K562 (cell line): ENCODE results near the gene CDX1.
A peak's percentile ranks its signal among the peaks of the same experiment; 100 is the strongest.

ENCODE experiments used
- EGR1 ChIP-seq: fragments of 450-650 bp; conservative IDR thresholded peaks from 2 replicates; pipeline ENCODE4 v1.6.1; 2017; ENCODE audit warnings: mild to moderate bottlenecking
- MAFK ChIP-seq: IDR thresholded peaks from 2 replicates; pipeline ENCODE4 v1.6.1; 2011; ENCODE audit warnings: low read length, improper control_type of control experiment
- NFIC ChIP-seq: fragments of 450-650 bp; IDR thresholded peaks from 2 replicates; pipeline ENCODE4 v1.6.1; 2017; ENCODE audit warnings: mild to moderate bottlenecking, inconsistent platforms
- RNF2 ChIP-seq: sonication (generic); IDR thresholded peaks from 2 replicates; pipeline ENCODE4 v1.6.1; 2016
- ZNF274 ChIP-seq: IDR thresholded peaks from 2 replicates; pipeline ENCODE4 v1.6.1; 2011; ENCODE audit warnings: low read depth, mild to moderate bottlenecking, low read length, moderate library complexity, borderline replicate concordance
- ZNF644 ChIP-seq: fragments of 200-800 bp; sonication (Bioruptor generic); IDR thresholded peaks from 2 replicates; pipeline ENCODE4 v1.6.1; 2016; ENCODE audit warnings: low read depth, missing genetic modification characterization, missing compliant biosample characterization
- TF ChIP-seq, protein P1 (sequence below): sonication (generic); formaldehyde crosslinking; IDR thresholded peaks from 2 replicates; pipeline ENCODE4 v1.8.0; 2022; ENCODE audit warnings: mild to moderate bottlenecking, missing genetic modification reagents, borderline replicate concordance
- TF ChIP-seq, protein P2 (sequence below), 3 experiments: IDR thresholded peaks in 2 of 3; conservative IDR thresholded peaks in 1 of 3; 2 replicates each; pipeline ENCODE4 v1.5.1; 2011 to 2012; ENCODE audit warnings: low read length in 3 of 3, mild to moderate bottlenecking in 3 of 3, control low read depth in 2 of 3, improper control_type of control experiment in 1 of 3, inconsistent platforms in 1 of 3, low read depth in 1 of 3, mixed read lengths in 1 of 3, moderate library complexity in 1 of 3; ENCODE audit not compliant: insufficient read depth in 2 of 3

DNA sequence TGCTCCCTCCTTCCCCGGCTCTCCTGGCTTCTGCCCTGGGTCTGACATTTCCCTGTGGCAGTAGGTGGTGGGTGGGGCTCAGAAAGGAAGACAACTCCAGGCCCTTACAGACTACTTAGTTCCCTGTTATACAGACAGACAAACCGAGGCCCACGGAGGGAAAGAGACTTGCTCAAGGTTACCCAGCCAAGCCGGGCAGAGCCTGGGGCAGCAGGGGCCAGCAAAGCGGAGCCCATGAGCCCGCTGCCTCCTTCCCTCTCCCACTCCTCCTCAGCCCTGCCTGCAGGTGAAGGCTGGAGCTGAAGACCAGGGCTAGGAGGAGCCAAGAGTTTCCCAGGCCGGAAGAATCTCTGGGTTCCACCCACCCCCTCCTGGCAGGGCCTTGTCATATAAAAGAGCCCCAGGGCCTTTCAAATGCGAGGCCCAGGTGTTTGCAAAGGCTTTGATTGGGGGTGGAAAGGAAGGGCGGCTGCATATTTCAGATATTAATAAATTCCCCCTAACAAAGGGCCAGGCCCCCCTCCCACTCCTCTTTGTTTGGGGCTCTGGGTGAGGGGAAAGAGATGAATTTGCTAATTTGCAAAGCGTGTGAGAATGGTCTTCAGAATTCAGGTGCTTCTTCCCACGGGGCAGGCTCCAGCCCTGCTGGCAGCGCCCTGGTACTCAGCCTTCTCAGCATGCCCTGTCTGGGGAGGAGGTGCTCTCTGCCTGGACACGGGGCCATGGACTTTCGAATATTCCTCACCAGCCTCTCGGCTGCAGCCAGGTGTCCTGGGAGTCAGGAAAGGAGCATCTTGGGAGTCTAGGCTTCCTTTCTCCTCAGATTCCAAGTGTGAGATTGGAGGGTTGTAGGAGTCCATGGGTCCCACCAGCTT is 44.8 kb downstream of the CDX1 start:
- TF ChIP-seq RNF2, result no peak
- no peak for TF ChIP-seq EGR1
- TF ChIP-seq, protein P1, sequence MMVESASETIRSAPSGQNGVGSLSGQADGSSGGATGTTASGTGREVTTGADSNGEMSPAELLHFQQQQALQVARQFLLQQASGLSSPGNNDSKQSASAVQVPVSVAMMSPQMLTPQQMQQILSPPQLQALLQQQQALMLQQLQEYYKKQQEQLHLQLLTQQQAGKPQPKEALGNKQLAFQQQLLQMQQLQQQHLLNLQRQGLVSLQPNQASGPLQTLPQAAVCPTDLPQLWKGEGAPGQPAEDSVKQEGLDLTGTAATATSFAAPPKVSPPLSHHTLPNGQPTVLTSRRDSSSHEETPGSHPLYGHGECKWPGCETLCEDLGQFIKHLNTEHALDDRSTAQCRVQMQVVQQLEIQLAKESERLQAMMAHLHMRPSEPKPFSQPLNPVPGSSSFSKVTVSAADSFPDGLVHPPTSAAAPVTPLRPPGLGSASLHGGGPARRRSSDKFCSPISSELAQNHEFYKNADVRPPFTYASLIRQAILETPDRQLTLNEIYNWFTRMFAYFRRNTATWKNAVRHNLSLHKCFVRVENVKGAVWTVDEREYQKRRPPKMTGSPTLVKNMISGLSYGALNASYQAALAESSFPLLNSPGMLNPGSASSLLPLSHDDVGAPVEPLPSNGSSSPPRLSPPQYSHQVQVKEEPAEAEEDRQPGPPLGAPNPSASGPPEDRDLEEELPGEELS (CRISPR knock-in tag), result no peak
- no peak for TF ChIP-seq ZNF274
- no peak for TF ChIP-seq NFIC
- no peak for TF ChIP-seq ZNF644 (tag)
- TF ChIP-seq, protein P2, sequence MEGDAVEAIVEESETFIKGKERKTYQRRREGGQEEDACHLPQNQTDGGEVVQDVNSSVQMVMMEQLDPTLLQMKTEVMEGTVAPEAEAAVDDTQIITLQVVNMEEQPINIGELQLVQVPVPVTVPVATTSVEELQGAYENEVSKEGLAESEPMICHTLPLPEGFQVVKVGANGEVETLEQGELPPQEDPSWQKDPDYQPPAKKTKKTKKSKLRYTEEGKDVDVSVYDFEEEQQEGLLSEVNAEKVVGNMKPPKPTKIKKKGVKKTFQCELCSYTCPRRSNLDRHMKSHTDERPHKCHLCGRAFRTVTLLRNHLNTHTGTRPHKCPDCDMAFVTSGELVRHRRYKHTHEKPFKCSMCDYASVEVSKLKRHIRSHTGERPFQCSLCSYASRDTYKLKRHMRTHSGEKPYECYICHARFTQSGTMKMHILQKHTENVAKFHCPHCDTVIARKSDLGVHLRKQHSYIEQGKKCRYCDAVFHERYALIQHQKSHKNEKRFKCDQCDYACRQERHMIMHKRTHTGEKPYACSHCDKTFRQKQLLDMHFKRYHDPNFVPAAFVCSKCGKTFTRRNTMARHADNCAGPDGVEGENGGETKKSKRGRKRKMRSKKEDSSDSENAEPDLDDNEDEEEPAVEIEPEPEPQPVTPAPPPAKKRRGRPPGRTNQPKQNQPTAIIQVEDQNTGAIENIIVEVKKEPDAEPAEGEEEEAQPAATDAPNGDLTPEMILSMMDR (IDR thresholded peaks at IDR 0.05 in 2 of 3, conservative IDR thresholded peaks at IDR 0.05 in 1 of 3; ENCODE audit: insufficient read depth in 2 of 3, low read depth in 1 of 3, low read length in 3 of 3), result peak in 2 of 3 experiments; percentile 12 to 21; a peak in 1 of 6 replicates
- TF ChIP-seq MAFK, result no peak
